Cerebellar nuclear complex (tissue), 1 donor: ENCODE results near the gene CLCN6.

ENCODE experiments used
- DNase-seq, 2 experiments: peaks; one replicate each; lab custom pipeline; 2025; lab: John Stamatoyannopoulos, UW

CLCN6 gene

GRCh38 chr1:11779715-11780379, 26.1 kb upstream of the CLCN6 start:
- DNase-seq: no peak

DNA sequence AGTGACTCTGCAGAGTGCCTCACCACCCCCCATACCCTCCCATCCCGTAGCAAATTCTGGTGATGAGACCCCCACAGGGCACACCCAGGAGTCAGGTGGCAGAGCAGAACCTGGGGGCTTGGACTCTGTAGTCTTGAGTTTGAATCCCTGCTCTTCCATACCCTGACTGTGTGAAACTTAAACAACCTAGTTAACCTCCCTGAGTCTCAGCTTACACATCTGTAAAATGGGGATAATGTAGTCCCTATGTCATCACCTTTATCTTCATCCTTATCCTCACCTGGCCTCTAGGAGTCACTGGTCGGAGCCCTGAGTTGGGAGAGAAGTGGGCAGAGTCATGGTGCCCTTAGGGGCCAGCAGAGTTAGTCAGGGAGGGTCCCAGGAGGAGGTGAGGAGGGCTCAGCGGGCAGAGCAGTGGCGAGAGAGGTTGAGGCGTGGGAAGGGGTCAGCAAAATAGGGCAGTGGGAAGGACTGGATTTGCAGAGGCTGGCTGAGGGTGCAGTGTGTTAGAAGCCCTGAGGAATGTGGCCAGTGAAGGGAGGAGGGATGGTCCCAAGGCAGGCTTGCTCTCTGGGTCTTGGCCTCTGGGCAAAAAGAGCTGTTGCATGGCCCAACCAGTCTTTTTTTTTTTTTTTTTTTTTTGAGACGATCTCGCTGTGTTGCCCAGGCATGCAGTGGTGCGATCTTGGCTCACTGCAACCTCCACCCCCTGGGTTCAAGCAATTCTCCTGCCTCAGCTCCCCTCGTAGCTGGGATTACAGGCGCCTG, 25.4 kb upstream of the CLCN6 start:
- no peak for DNase-seq

DNA sequence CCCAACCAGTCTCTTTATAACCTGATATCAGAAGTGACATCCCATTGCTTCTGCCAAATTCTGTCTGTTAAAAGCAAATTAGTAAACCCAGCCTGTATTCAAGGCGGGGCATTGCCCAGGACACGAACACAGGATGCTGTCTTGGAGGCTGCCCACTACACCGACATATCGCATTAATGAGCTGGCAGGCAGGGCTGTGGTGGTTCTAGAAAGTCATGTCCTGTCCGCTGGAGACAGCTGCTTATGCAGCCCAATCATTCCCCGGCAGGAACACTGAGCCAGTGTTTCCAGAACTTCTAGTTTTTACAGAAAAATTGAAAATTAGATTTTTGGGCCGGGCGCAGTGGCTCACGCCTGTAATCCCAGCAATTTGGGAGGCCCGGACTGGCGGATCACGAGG, 24.7 kb upstream of the CLCN6 start:
- no peak for DNase-seq

DNA sequence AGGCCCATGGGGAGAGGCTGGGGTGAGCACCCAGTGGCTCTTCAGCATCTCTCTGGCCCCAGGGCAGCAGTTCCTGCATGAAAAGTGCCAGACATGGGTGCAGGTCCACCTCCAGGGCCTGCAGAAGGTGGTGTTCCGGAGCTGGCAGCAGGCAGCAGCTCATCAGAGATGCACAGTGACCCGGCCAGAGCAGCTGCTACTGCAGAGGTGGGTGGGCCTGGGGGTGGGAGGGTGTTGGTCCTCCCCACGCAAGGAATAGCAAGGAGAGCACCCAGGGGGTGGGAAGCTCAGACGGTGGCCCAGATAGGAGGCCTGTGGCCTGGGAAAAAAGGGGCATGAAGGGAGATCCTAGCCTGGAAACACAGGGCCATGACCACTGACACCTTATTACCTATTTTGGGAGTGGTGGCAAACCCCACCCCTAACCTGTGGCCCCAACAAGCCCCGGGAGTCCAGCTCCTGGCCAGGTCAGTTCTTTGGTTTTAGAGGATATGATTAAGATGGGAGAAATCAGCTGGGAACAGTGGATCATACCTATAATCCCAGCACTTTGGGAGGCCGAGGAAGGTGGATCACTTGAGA, 23.8 kb upstream of the CLCN6 start:
- no peak for DNase-seq

DNA sequence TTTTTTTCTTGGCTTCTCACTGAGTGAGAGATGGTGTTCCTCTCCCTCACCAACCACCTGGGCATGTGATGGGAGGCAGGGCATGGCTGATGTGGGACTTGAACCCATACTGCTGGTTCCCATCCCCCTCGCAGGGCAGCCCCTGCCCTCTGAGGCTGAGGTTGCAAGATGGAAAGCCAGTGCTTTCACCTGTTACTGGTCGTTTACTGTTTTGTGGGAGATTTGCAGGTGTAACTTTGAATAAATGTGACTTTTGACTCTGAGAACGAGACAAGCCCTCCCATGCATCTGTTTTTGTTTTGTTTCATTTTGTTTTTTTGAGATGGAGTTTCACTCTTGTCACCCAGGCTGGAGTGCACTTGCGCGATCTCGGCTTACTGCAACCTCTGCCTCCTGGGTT, 22.4 kb upstream of the CLCN6 start:
- no peak for DNase-seq

- no peak for DNase-seq
Observed at GRCh38 chr1:11784256-11784992, 21.6 kb upstream of the CLCN6 start.

DNA sequence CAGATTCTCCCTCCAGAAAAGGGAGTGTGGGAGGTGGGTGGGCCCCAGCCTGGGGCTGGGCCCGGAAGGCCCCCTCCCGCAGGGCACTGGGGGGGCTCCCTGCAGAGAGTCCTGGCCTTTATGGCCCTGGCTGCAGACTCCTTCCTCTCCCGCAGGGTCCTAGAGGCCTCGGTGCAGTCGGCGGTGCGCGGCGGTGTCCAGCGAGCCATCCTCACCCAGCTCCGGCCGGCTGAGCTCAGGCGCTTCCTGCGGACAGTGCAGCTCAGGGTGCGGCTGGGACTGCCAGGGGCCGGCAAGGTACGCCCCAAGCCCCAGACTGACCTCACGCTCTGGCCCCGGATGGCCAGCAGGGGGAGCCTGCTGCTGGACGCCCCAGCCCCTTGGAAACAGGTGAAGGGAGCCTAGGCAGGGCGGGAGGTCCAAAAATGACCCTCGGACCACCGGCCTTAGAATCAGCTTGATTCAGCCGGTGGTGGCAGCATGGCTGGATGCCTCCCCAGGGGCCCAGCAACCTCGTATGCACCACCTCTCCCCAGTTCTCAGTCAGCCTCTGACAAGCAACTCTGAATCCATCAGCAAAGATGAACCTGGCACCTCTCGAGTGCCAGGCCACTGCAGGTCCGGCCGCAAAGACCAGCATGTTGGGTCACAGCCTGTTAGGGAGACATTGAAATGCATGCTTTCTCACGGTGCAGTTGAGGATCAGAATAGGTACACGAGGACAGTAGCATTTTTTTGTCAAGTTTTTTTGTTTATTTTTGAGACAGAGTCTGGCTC, 20.8 kb upstream of the CLCN6 start:
- DNase-seq: peak in 1 of 2 experiments; percentile 3

DNA sequence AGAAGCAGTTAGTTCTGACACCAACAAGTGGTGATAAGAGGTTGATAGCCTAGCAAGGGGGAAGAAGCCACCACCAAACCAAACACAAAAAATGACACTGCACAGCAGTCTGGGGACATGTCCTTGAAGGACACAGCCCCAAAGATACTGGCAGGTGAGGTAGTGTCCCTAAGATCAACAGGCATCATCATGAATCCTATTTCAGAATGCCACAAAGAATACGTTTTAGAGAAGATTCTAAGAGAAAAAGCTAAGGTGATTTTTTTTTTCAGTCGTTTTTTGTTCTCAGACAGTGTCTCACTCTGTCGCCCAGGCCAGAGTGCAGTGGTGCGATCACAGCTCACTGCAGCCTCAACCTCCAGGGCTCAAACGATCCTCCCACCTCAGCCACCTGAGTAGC, 19.8 kb upstream of the CLCN6 start:
- DNase-seq: no peak

DNA sequence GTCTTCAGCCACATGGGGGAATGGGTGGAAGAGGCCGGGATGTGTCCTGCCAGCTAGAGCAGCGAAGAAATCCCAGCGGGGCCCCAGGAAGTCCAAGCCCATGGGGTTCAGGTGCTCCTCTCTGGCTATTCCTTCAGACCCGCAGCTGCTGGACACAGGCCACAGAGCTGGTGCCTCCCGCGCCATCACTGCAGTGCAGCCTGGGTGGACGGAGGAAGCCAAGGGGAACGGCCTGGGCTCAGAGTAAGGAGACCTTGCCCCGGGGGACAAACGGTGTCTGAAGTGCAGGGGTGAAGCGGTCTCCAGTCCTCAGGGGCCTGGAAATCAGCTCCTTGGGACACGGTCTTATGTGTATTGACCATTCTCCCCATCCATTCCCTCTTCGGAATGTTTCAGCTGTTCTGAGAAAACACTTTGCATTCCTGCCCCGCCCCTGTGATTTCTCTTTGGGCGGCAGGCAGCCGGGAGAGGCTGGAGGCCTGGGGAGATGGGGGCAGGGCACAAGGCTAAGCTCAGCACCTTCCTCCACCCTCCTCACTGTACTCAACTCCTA, 18.7 kb upstream of the CLCN6 start:
- DNase-seq: no peak

- no peak for DNase-seq
Observed at GRCh38 chr1:11787804-11788436, 18.1 kb upstream of the CLCN6 start.

DNA sequence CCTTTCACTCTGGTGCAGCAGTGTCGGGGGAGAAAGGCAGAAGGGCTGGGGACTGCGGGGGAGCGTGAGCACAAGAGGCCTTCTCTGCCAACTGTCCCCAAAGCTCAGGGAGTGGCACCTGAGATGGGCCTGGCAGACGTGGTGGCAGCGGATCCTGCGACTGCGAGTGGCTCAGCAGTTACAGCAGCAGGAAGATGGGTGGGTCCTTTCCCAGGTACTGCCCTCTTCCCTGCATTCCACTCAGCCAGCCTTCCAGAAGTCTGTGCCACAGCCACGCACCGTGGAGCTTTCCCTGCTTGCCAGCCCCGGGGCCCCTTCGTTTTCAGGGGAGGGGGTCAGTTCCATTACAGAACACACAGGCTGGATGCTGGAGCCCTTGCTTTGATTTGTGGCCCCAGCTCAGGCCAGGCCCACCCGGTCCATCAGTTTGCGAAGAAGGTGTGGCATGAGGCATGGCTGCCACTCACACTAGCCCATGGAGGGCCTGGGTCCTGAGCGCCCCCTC, 17.4 kb upstream of the CLCN6 start:
- DNase-seq: no peak

GRCh38 chr1:11789126-11790067, 16.6 kb upstream of the CLCN6 start:
- no peak for DNase-seq

DNA sequence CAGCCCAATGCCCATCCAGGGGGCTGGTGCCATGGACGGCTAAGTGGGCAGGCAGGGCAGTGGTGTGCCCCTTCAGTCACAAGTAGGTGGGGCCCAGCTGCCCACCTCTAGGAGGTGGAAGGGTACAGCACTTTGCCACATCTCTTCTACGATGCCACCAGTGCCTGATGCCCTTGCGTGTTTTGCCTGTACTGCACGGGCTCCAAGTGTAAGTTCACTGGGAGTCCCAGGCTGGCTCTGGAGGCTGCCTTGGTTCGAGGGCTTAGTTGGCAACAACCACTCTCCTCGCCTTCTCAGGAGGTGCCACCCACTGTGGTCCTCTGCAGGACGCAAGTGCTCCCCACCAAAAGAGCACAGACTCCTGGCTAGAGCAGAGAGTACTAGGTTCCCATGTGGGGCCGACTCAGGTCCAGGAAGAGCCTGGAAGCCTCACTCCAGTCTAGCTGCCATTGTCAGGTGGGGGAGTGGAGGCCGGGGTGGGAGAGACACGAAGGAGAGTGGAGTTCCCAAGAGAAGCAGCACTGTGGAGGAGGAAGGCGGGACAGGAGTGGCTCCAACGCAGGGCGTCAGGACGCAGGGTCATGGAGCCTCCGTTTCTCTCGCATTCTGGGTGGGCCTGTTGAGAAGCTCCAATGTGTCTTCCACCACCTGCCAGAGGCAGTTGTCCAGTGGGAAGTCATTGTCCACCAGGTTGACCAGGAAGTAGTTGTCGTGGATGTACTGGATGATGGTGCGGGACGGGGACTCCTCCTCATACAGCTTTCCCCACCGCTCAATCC, 15.7 kb upstream of the CLCN6 start:
- DNase-seq: no peak

GRCh38 chr1:11790880-11791715, 14.9 kb upstream of the CLCN6 start:
- no peak for DNase-seq

- DNase-seq: no peak
Observed at GRCh38 chr1:11792106-11792505, 13.9 kb upstream of the CLCN6 start.

DNA sequence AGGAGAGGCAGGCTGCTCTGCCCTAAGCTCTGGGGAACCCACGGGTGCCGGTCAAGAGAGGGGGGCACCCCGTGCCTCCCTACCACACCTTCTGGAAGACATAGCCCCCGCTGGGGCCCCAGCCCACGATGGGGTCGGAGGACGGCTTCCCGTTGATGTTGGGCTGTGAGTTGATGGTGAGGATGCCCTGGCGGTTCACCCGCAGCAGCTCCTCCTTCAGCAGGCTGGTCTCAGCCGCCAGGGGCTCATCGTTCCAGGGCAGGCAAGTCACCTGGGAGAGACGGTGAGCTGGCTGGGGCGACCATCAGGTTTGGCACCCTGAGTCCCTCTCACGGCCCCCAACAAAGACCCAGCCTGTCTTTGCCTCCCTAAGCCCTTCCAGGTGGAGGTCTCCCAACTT, 12.2 kb upstream of the CLCN6 start:
- no peak for DNase-seq

- DNase-seq: no peak
Observed at GRCh38 chr1:11794446-11795237, 11.3 kb upstream of the CLCN6 start.
